Esophagus (tissue), 2 donors: ENCODE data around the gene STRADB. TPM values are rescaled to one million over a fixed set of nuclear protein-coding genes. Genes with fewer than 3 reads are reported as not detected.
"Not testable (repeated sequence)": the region's sequence is repeated elsewhere in the genome, so short reads cannot be mapped to it uniquely, and the experiment has no call there.

Experiments
- H3K27ac ChIP-seq, 2 donors: one replicate each; pipeline ENCODE4 v1.5.1; 2013; ENCODE audit warnings: low read depth in 2 of 2, mild to moderate bottlenecking in 2 of 2, inconsistent platforms in 1 of 2, low read length in 1 of 2, moderate library complexity in 1 of 2
- H3K27me3 ChIP-seq, 2 donors: one replicate each; pipeline ENCODE4 v1.6.1; 2013; ENCODE audit warnings: low read length in 2 of 2, control low read depth in 1 of 2, mild to moderate bottlenecking in 1 of 2; ENCODE audit not compliant: insufficient read depth in 2 of 2, control insufficient read depth in 1 of 2
- H3K36me3 ChIP-seq, 2 donors: one replicate each; pipeline ENCODE4 v1.6.1; 2013; ENCODE audit warnings: low read length in 1 of 2; ENCODE audit not compliant: control insufficient read depth in 2 of 2, insufficient read depth in 2 of 2
- H3K4me1 ChIP-seq, 2 donors: one replicate each; pipeline ENCODE4 v1.6.1; 2013; ENCODE audit warnings: low read length in 1 of 2; ENCODE audit not compliant: control insufficient read depth in 2 of 2, insufficient read depth in 2 of 2
- H3K4me3 ChIP-seq, 2 donors: one replicate each; pipeline ENCODE4 v1.5.1; 2013; ENCODE audit warnings: low read length in 2 of 2, mild to moderate bottlenecking in 2 of 2, low read depth in 1 of 2, moderate library complexity in 1 of 2
- H3K9me3 ChIP-seq, 2 donors: one replicate each; pipeline ENCODE4 v1.6.1; 2013; ENCODE audit warnings: mild to moderate bottlenecking in 2 of 2, low read depth in 1 of 2, low read length in 1 of 2, moderate library complexity in 1 of 2; ENCODE audit not compliant: control insufficient read depth in 2 of 2, insufficient read depth in 1 of 2
- WGBS, 2 donors: extraction: QIAGEN DNeasy Blood & Tissue Kit; methylation state at CpG; one replicate each; pipeline ENCODE4 v1.1.7; 2013; 5-methylcytosine and 5-hydroxymethylcytosine counted together
- polyA plus RNA-seq, 2 donors: library from polyadenylated mRNA; stranded (reverse); fragments of 200-250 nt; gene quantifications; one replicate each; pipeline ENCODE4 v1.2.3, GENCODE V29; 2013
- donor health status: healthy with polysubstance abuse.
- donor health status: Bipolar disorder and iron deficiency.

STRADB gene
- polyA plus RNA-seq, 2 donors, result 7.2 to 36.8 TPM

- H3K4me1 ChIP-seq, H3K36me3 ChIP-seq, H3K27me3 ChIP-seq, H3K4me3 ChIP-seq, H3K9me3 ChIP-seq, H3K27ac ChIP-seq: not testable (repeated sequence)
These were observed 23.2 kb upstream of the STRADB start for GRCh38 chr2:201428366-201428765.

DNA sequence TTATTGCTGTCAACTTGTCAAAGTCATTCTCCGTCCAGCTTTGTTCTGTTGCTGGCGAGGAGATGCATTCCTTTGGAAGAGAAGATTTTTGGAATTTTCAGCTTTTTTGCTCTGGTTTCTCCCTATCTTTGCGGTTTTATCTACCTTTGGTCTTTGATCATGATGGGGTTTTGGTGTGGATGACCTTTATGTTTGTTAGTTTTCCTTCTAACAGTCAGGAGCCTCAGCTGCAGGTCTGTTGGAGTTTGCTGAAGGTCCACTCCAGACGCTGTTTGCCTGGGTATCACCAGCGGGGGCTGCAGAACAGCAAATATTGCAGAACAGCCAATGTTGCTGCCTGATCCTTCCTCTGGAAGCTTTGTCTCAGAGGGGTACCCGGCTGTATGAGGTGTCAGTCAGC is 21.7 kb upstream of the STRADB start:
- H3K4me1 ChIP-seq, result not testable (repeated sequence)

DNA sequence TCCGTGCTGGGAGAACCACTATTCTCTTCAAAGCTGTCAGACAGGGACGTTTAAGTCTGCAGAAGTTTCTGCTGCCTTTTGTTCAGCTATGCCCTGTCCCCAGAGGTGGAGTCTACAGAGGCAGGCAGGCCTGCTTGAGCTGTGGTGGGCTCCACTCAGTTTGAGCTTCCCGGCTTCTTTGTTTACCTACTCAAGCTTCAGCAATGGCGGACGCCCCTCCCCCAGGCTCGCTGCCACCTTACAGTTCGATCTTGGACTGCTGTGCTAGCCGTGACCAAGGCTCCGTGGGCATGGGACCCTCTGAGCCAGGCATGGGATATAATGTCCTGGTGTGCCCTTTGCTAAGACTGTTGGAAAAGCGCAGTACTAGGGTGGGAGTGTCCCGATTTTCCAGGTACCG is 21.2 kb upstream of the STRADB start:
- not testable (repeated sequence) for H3K27ac ChIP-seq, H3K9me3 ChIP-seq, H3K27me3 ChIP-seq, H3K4me1 ChIP-seq, H3K36me3 ChIP-seq, H3K4me3 ChIP-seq
- WGBS, 2 donors, result 97 to 98% methylated on average over 12 of the region's 12 CpGs

More for the DNA sequence above, 21.7 kb upstream of the STRADB start:
- 90% methylated on average over 6 of the region's 6 CpGs for whole genome bisulfite sequencing, 2 donors
- H3K27ac ChIP-seq, H3K9me3 ChIP-seq, H3K4me3 ChIP-seq, H3K27me3 ChIP-seq, H3K36me3 ChIP-seq: not testable (repeated sequence)

DNA sequence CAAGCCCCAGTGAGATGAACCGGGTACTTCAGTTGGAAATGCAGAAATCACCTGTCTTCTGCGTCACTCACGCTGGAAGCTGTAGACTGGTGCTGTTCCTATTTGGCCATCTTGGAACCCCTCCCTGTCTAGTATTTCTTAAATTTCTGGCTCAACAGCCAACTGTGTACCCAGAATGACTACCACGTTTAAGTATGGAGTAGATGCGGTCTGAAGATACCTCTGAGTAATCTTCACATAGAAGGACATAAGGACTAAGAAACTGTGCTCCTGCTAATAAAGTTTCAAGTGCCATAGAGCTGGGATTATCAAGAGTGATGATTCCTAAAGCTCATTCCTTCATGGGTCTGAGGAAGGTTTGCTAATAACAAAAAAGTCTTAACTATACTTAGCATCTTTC is 20.7 kb upstream of the STRADB start:
- WGBS, 2 donors, result 77 to 78% methylated on average over 5 of the region's 5 CpGs
- H3K4me3 ChIP-seq, result no peak overlapping the region
- H3K27ac ChIP-seq, result no peak overlapping the region
- peaks cover 0 to 2% of the 10 kb centered on the region in 2 donors for H3K4me1 ChIP-seq
- H3K36me3 ChIP-seq, result no peaks in the 10 kb centered on the region
- H3K9me3 ChIP-seq, result no peaks in the 10 kb centered on the region
- no peaks in the 10 kb centered on the region for H3K27me3 ChIP-seq

DNA sequence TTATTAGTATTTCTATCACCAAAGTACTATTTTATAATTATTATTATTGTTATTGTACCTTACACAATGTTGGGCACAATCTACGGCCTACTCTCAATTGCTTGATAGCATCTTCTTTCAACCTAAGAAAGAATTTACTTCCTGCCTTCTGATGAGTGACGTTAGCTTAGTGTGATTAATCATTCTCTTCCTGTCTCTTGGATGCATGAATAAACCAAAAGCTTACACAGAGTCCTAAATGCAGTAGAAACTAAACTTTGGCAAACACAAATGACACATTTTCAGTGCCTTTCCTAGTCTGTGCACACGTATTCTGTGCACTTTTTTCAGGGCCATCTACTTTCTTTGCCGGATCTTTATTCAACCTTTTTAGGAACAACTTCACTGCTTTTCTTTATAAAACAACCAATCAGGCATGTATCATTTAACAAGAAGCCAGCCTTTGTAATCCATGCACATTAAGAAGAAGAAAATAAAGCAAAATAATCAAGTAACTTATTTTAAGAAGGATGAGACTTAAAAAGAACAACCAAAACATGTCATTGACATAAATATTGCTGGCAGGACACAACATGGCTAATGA is 19.4 kb upstream of the STRADB start:
- no peaks in the 10 kb centered on the region for H3K27me3 ChIP-seq
- no peak overlapping the region for H3K27ac ChIP-seq
- no peak overlapping the region for H3K4me3 ChIP-seq
- peaks cover 0 to 2% of the 10 kb centered on the region in 2 donors for H3K4me1 ChIP-seq
- 24 to 30% methylated on average over 4 of the region's 4 CpGs for WGBS, 2 donors
- no peaks in the 10 kb centered on the region for H3K36me3 ChIP-seq
- H3K9me3 ChIP-seq, result no peaks in the 10 kb centered on the region

DNA sequence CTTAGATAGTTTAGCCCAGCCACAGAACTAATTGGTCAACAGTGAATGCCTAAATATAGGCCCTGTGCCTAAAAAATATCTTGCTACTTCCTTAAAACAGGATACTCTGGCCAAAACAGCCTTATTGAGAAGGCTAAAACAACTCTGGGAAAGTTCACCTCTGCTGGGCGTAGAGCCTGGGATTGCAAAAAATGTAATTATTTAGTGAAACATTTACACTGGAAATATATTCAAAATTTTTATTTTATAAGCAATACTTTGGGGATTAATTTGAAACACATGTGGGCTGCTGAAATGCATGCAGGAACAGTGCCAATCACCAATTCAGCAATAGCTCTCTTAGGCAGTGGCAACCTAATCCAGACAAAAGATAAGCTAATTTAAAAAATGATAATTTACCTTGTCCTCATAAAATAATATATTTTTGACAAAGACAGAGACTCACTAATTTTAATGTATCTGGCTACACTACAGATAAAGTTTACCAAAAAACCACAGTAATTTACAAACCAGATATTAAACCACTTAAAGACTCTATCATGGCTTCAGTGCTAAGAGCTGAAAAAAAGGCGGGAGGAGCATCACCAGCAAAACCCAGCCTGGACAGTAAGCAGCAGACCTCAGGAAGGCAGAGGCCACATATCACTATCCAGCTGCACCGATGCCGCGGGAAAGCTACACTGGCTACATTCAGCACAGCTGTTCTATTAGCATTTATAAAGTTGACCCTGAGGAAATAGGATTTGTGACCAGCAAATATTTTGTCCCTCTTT is 18.7 kb upstream of the STRADB start:
- 62 to 69% methylated on average over 5 of the region's 5 CpGs for WGBS, 2 donors
- H3K27me3 ChIP-seq, result no peaks in the 10 kb centered on the region
- no peaks in the 10 kb centered on the region for H3K36me3 ChIP-seq
- H3K4me3 ChIP-seq, result no peak overlapping the region
- H3K4me1 ChIP-seq, result peaks cover 0 to 2% of the 10 kb centered on the region in 2 donors
- peak overlapping the region in 1 of 2 donors; percentile 22 for H3K27ac ChIP-seq
- H3K9me3 ChIP-seq, result no peaks in the 10 kb centered on the region

GRCh38 chr2:201433394-201433995 is 18.0 kb upstream of the STRADB start:
- Histone ChIP-seq H3K27me3 (no peaks in the 10 kb centered on the region), H3K36me3 (no peaks in the 10 kb centered on the region), H3K4me3 (no peak overlapping the region), H3K4me1 (peaks cover 0 to 2% of the 10 kb centered on the region in 2 donors), H3K9me3 (no peaks in the 10 kb centered on the region), H3K27ac (no peak overlapping the region)
- 56 to 62% methylated on average over 11 of the region's 11 CpGs for WGBS, 2 donors

GRCh38 chr2:201436141-201436540 is 15.4 kb upstream of the STRADB start:
- no peak overlapping the region for H3K4me3 ChIP-seq
- peaks cover 0 to 2% of the 10 kb centered on the region in 2 donors for H3K4me1 ChIP-seq
- H3K9me3 ChIP-seq, result no peaks in the 10 kb centered on the region
- H3K27me3 ChIP-seq, result no peaks in the 10 kb centered on the region
- 93 to 95% methylated on average over 2 of the region's 2 CpGs for WGBS, 2 donors
- no peaks in the 10 kb centered on the region for H3K36me3 ChIP-seq
- H3K27ac ChIP-seq, result no peak overlapping the region

GRCh38 chr2:201439336-201439922 is 12.1 kb upstream of the STRADB start:
- 79% methylated on average over 1 of the region's 3 CpGs for whole genome bisulfite sequencing, 2 donors
- H3K27me3 ChIP-seq, H3K27ac ChIP-seq, H3K4me1 ChIP-seq, H3K36me3 ChIP-seq, H3K4me3 ChIP-seq, H3K9me3 ChIP-seq: not testable (repeated sequence)
